Thoracic aorta (tissue), 2 donors: ENCODE results near the gene CRABP2. TPM values are rescaled to one million over a fixed set of nuclear protein-coding genes. Genes with fewer than 3 reads are reported as not detected.

Source experiments
- ATAC-seq: fragments of 150-250 bp; one replicate; pipeline ENCODE4 v1.8.0; 2017; ENCODE audit warnings: low read depth; ENCODE audit not compliant: insufficient number of reproducible peaks, low FRiP score
- DNase-seq: peaks from one replicate; pipeline ENCODE4 v3.0.0-alpha.2; 2020; ENCODE audit warnings: low spot score
- H3K27ac ChIP-seq, 2 donors: fragments of 200-600 bp; sonication (generic); 1 replicate in 1 of 2; 2 replicates in 1 of 2; pipeline ENCODE4 v1.5.1; 2016; ENCODE audit warnings: mild to moderate bottlenecking in 2 of 2, moderate library complexity in 2 of 2
- H3K27me3 ChIP-seq: fragments of 200-600 bp; sonication (generic); replicated peaks from 2 replicates; pipeline ENCODE4 v1.6.0; 2016; ENCODE audit warnings: mild to moderate bottlenecking; ENCODE audit not compliant: insufficient read depth
- H3K36me3 ChIP-seq: fragments of 200-600 bp; sonication (generic); one replicate; pipeline ENCODE4 v1.5.1; 2016
- H3K4me1 ChIP-seq, 2 donors: fragments of 200-600 bp; sonication (generic); 1 replicate in 1 of 2; 2 replicates in 1 of 2; pipeline versions ENCODE4 v1.5.1 to v1.6.0; 2016; ENCODE audit warnings: low read depth in 2 of 2, mild to moderate bottlenecking in 1 of 2; ENCODE audit not compliant: control insufficient read depth in 1 of 2
- H3K4me3 ChIP-seq: fragments of 200-600 bp; sonication (generic); 2 replicates; pipeline ENCODE4 v1.5.1; 2016; ENCODE audit warnings: mild to moderate bottlenecking
- H3K9me3 ChIP-seq: fragments of 200-600 bp; sonication (generic); 2 replicates; pipeline ENCODE4 v1.5.1; 2016
- total RNA-seq, 2 donors: library from RNA; depleted of rRNA; stranded (reverse); fragments of >200 nt; gene quantifications; one replicate each; pipeline versions ENCODE4 v1.1.0 to v1.2.3, GENCODE V29; 2016
- TF ChIP-seq, protein P1 (sequence below): fragments of 200-600 bp; sonication (generic); IDR thresholded peaks from one replicate; pipeline ENCODE4 v1.5.1; 2019; ENCODE audit warnings: antibody characterized with exemption

The CRABP2 gene
- total RNA-seq, 2 donors from 2014 or later: 1.3 to 7.0 TPM

DNA sequence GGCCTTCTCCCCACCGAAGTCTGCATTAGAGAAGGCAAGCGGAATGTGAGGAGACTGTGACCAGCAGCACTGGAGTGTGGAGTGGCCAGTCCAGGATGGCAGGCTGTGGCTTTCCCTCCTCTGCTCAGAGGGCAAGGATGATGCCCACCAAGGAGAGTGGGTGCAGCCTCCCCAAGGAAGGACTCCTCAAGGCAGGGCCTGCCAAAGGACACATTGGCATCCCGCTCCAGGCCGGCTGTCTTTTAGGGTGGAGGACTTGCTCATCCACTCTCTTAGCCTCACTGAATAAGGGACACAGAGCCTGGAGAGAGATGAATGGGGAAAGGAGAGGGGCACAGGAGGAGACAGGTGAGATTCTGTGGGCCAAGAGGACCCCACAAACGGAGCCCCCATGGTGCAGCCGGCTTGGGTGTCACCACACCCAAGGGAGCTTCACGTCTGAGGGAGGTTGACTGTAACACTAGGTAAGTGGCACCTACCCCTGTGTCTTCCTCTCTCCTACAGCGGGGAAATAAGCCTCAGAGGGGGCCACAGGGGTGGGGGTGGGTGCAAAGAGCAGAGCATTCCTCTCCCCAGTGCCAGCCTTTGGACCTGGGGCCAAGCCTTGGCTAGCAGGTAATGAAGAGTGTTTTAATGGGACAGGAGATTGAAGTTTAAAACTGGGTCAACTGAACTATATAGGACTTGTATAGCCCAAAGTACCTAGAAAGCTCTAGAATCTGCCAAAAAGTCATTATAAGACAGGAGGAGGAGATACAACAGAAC lies 24.0 kb downstream of the CRABP2 start:
- H3K9me3 ChIP-seq: no peaks in the 10 kb centered on the region
- H3K36me3 ChIP-seq: no peaks in the 10 kb centered on the region
- no peak overlapping the region for H3K27ac ChIP-seq
- DNase-seq: no peak
- TF ChIP-seq, protein P1, sequence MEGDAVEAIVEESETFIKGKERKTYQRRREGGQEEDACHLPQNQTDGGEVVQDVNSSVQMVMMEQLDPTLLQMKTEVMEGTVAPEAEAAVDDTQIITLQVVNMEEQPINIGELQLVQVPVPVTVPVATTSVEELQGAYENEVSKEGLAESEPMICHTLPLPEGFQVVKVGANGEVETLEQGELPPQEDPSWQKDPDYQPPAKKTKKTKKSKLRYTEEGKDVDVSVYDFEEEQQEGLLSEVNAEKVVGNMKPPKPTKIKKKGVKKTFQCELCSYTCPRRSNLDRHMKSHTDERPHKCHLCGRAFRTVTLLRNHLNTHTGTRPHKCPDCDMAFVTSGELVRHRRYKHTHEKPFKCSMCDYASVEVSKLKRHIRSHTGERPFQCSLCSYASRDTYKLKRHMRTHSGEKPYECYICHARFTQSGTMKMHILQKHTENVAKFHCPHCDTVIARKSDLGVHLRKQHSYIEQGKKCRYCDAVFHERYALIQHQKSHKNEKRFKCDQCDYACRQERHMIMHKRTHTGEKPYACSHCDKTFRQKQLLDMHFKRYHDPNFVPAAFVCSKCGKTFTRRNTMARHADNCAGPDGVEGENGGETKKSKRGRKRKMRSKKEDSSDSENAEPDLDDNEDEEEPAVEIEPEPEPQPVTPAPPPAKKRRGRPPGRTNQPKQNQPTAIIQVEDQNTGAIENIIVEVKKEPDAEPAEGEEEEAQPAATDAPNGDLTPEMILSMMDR: no peak
- H3K4me1 ChIP-seq: peaks cover 10 to 14% of the 10 kb centered on the region in 2 donors
- no peaks in the 10 kb centered on the region for H3K27me3 ChIP-seq
- ATAC-seq: no peak
- H3K4me3 ChIP-seq: no peak overlapping the region

DNA sequence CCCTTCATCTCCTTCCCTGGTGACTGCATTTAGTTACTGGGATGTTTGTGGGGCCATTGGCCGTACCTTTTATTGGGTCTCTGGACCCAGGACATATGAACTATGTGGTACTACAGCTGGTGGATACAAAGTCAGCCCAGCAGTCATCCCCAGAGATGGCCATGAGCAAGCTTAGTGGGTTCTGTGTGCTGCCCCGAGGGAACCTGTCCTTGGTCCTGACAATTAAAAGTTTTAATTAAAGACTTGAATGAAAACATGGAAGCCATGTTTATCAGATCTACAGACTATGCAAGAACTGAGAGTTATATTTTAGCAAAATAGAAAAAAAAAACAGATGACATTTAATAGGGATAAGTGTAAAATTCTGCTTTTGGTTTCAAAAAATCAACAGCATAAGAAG lies 25.3 kb downstream of the CRABP2 start:
- TF ChIP-seq, protein P1: no peak
- ATAC-seq: no peak
- no peaks in the 10 kb centered on the region for H3K9me3 ChIP-seq
- no peak overlapping the region for H3K27ac ChIP-seq
- H3K4me3 ChIP-seq: no peak overlapping the region
- no peaks in the 10 kb centered on the region for H3K36me3 ChIP-seq
- H3K27me3 ChIP-seq: no peaks in the 10 kb centered on the region
- peaks cover 12 to 27% of the 10 kb centered on the region in 2 donors for H3K4me1 ChIP-seq
- DNase-seq: no peak

DNA sequence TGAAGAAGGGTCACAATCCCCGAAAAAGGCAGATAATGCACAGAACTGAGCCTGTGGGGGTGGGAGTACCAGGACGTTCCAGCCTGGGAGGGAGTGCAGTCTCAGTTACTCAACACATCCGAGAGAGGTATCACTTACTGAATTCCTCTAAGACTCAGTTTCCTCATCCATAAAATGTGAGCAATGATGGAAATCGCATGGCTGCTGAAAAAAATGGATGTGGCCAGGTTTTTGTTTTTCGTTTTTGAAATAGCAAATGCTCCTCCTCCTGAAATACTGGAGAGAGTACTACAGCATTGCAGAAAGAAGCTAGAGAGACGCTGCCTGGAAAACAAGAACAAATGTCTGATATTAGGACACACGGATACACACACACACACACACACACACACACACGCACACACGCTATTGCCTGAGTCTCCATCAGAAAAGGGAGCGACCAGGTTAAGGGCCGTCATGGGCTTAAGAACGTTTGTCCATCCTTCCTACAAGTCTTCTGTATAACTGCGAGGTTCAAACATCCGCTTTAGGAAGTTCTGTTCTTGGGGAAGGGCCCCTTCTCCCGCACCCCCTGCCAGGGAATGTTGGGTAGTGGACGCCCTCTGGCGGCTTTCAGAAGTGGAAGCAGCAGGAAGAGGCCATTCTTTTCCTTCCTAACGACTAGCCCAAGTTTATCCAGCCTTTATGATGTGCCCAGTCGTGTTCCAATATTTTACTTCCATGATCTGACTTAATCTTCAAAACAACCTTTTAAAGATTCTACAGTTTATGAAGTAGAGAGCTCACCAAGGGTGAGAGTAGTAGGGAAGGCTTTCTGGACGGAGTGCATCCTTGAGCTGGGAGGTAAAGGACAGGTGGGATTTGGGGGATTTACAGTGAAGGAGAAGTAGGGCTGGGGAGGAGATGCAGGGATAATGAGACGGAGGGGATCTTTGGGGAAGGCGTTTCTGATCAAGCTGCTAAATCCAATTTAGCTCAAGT lies 27.5 kb downstream of the CRABP2 start:
- ATAC-seq (peak; percentile 52), DNase-seq (no peak)
- H3K4me1 ChIP-seq: peaks cover 12 to 39% of the 10 kb centered on the region in 2 donors
- TF ChIP-seq, protein P1: peak; percentile 82
- peaks cover 1% of the 10 kb centered on the region for H3K36me3 ChIP-seq
- no peaks in the 10 kb centered on the region for H3K27me3 ChIP-seq
- peak overlapping the region; percentile 52 to 73 for H3K27ac ChIP-seq
- peak overlapping the region; percentile 78 for H3K4me3 ChIP-seq
- no peaks in the 10 kb centered on the region for H3K9me3 ChIP-seq

DNA sequence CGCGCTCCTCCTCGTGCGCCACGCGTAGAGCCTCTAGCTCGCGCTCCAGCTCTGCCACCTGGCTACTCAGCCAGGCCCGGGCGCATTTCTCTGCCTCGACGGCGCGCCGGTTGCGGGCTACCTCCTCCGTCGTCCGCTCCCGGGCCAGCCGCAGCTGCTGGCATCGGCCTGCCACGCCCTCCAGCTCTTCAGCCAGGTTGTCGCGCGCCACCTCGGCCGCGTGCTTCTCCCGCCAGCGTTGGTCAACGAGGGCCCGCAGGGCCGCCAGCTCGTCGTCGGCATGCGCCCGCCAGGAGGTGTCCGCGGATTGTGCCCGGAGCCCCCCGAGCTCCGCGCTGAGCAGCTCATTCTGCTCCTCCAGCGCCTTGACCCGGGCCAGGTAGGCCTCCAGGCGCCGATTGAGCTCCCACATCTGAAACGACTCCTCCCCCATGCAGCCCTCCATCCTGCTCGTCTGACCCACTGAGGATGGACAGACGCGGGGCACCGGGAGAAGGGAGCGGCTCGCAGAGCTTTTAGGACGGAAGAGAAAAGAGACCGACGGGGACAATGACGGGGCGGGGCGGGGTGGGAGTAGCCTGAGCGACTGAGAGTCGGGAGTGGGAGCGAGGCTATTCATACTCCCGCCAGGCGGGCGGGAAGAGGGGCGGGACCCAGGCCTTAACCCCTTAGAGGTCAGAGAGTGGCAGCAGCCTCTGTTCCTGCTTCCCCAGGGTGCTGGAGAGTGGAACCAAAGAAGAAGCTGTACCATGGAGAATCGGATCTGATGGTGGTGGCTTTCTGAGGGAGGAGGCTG lies 28.4 kb downstream of the CRABP2 start, which contains the start of gene NES:
TSS of gene NES (minus strand) at position 588 of the 796 bp plus-strand sequence. CDS start at position 445, 143 bp downstream.
- peaks cover 12 to 39% of the 10 kb centered on the region in 2 donors for H3K4me1 ChIP-seq
- peak within 1 kb of the TSS; percentile 78 for H3K4me3 ChIP-seq
- H3K27me3 ChIP-seq: no peaks in the 10 kb centered on the region
- TF ChIP-seq, protein P1: no peak
- H3K9me3 ChIP-seq: no peaks in the 10 kb centered on the region
- DNase-seq: no peak
- H3K27ac ChIP-seq: peak within 1 kb of the TSS; percentile 52 to 73
- peaks cover 4% of the 10 kb centered on the region for H3K36me3 ChIP-seq
- no peak for ATAC-seq
